Endometrial microvascular endothelial cells (primary cell): ENCODE measurements around the gene ZNF512B. TPM values are rescaled to one million over a fixed set of nuclear protein-coding genes. Genes with fewer than 3 reads are reported as not detected.
"Not testable (repeated sequence)": the region's sequence is repeated elsewhere in the genome, so short reads cannot be mapped to it uniquely, and the experiment has no call there.

Experiments used
- in situ Hi-C: cut with HindIII; loops from 2 replicates; pipeline ENCODE4 v1.10.0; 2017; ENCODE audit warnings: low sequenced_read_pairs, low pct_unique_long_range_greater_than_20kb; ENCODE audit errors: inconsistent ontology term
- total RNA-seq: library from RNA; depleted of rRNA; stranded (reverse); fragments of >200 nt; gene quantifications from one replicate; pipeline ENCODE4 v1.2.3, GENCODE V29; 2015; ENCODE audit errors: inconsistent ontology term

ZNF512B gene
- total RNA-seq, 1 donor from 2014 or later: 18.3 TPM

GRCh38 chr20:63979557-63980316, 10.0 kb upstream of the ZNF512B start, which contains the start of gene SAMD10:
Gene SAMD10 (minus strand): TSS chr20:63979642. CDS start chr20:63979467, 175 bp downstream.
- in situ Hi-C loops: no loop called here

GRCh38 chr20:63979229-63979556, 9.5 kb upstream of the ZNF512B start:
- in situ Hi-C loops: no loop called here

- in situ Hi-C loops: no loop called here
Measured at GRCh38 chr20:63978319-63979228, 8.8 kb upstream of the ZNF512B start.

- in situ Hi-C loops: no loop called here
Measured at GRCh38 chr20:63977739-63978276, 8.1 kb upstream of the ZNF512B start.

- in situ Hi-C loops: no loop called here
Measured at GRCh38 chr20:63976980-63977738, 7.4 kb upstream of the ZNF512B start.

GRCh38 chr20:63976511-63976910, 6.8 kb upstream of the ZNF512B start:
- in situ Hi-C loops: not testable (repeated sequence)

GRCh38 chr20:63974402-63975200, 4.9 kb upstream of the ZNF512B start:
- in situ Hi-C loops: no loop called here

- in situ Hi-C loops: no loop called here
Measured at GRCh38 chr20:63973636-63974401, 4.1 kb upstream of the ZNF512B start.

GRCh38 chr20:63973160-63973479, 3.4 kb upstream of the ZNF512B start:
- in situ Hi-C loops: no loop called here

- in situ Hi-C loops: no loop called here
Measured at GRCh38 chr20:63972312-63973159, 2.8 kb upstream of the ZNF512B start.

GRCh38 chr20:63971960-63972311, 2.2 kb upstream of the ZNF512B start:
- in situ Hi-C loops: not testable (repeated sequence)

- in situ Hi-C loops: no loop called here
Measured at GRCh38 chr20:63970714-63971431, 1.1 kb upstream of the ZNF512B start.

GRCh38 chr20:63968928-63969760, 586 bp downstream of the ZNF512B start:
- in situ Hi-C loops: no loop called here

- in situ Hi-C loops: no loop called here
Measured at GRCh38 chr20:63968136-63968927, 1.4 kb downstream of the ZNF512B start.
